LNCAP (cell line): ENCODE data around the gene CIB2.

Experiments
- TF ChIP-seq, protein P1 (sequence below): fragments of 450-650 bp; IDR thresholded peaks from 2 replicates; pipeline ENCODE4 v1.5.1; 2017; ENCODE audit warnings: mild to moderate bottlenecking

The CIB2 gene

DNA sequence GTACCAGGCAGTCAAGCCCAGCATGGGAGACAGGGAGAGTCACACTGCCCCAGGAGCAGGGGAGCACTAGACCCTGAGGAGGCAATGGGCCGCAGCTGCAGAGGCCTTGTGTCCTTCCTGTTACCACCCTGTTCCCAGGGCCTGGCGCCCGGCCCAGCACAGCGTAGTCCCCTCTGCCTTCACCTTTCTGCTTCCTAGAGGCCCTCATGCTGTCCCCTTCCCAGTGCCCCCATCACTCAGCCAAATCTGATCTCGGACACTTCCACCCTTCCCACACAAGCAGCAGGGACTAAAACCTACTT is 46.8 kb downstream of the CIB2 start:
- TF ChIP-seq, protein P1, sequence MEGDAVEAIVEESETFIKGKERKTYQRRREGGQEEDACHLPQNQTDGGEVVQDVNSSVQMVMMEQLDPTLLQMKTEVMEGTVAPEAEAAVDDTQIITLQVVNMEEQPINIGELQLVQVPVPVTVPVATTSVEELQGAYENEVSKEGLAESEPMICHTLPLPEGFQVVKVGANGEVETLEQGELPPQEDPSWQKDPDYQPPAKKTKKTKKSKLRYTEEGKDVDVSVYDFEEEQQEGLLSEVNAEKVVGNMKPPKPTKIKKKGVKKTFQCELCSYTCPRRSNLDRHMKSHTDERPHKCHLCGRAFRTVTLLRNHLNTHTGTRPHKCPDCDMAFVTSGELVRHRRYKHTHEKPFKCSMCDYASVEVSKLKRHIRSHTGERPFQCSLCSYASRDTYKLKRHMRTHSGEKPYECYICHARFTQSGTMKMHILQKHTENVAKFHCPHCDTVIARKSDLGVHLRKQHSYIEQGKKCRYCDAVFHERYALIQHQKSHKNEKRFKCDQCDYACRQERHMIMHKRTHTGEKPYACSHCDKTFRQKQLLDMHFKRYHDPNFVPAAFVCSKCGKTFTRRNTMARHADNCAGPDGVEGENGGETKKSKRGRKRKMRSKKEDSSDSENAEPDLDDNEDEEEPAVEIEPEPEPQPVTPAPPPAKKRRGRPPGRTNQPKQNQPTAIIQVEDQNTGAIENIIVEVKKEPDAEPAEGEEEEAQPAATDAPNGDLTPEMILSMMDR: no peak

DNA sequence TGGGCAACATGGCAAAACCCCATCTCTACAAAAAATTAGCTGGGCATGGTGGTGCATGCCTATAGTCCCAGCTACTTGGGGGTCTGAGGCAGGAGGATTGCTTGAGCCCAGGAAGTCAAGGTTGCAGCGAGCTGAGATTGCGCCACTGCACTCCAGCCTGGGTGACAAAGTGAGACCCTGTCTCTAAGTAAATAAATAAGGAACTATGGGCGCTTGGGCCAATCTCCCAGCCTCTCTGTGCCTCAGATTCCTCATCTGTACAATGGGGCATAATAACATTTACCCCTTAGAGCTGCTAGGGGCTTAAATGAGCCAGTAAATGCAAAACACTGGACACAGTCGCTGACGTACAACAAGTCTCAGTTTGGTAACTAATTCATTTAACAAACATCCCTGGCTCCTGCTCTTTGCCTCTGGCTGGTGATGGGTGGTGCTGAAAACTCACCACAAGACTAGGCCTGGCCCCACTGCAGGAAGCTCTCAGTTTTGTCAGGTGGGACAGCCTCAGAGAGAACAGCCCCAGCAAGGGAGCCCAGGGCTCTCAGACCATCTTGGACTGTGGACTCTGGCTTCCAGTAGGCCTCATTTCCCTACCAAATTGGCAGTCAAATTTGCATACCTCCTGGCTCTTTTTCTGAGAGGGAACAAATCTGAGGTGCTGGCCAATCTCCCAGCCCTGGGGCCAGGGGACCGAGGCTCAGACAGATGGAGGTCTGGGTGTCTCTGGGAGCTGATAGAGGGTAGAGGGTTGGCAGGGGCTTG is 47.4 kb downstream of the CIB2 start:
- TF ChIP-seq, protein P1: no peak

DNA sequence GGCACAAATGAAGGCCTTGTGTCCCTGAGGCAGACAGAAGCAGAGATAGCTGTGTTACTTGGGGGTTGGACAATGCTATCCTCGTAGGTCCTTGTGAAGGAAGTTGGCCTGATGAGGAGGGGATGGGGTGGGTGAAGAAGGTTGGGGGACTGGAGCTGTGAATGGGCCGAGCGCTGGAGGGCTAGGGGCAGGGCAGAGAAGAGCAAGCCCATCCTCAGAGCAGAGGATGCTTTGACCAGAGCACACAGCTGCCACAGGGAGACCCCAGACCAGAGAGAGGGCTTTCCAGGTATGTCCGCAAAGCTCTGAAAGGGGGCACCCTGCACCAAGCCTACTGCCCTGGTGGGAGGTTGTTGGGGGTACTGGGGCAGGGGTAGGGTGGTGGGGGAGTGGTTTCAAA is 48.1 kb downstream of the CIB2 start:
- TF ChIP-seq, protein P1: no peak

DNA sequence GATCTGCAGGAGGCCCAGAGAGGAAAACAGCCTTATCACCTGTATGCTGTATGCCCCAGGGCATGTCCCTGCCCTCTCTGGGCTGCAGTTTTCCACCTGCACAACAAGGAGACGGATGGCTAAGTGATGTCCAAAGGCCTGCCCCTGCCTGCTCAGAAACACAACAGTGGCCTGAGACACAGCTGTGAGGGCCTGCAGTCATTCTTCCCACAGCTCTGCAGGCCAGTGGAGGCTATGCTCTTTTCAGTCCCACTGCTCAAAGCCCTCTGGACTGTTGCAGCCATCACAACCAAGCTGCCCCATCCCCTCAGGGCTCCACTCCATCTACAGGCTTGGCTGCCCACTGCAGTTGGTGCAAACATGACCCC is 48.5 kb downstream of the CIB2 start:
- TF ChIP-seq, protein P1: no peak

DNA sequence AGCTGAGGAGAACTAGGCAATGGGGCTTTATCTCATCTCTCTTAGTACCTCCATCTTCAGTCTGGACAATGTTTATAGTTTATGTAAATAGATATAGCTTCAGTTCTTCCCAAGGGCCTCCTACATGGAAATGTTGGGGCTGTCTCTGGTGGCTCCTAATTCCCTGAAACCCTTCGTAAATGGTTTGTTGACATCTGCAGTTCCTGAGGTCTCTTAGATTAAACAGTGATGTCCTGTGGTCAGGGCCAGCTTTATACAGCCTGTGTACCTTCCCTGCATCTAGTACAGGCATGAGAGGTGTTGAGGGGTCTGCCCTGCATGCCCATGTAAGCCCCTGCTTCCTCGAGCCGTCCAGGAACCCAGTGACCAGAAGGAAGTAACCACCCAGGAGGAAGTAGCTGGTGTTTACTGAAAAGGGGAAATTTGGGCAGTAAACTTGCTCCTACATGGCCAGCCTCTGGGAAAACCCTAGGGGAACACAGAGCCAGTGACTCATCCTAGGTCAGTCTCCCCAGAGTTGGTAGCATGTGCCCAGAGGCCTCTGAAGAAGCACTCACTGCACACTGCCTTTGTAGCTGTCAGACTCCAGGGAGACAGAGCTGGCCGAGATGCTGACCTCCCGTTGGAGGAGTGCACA is 49.0 kb downstream of the CIB2 start:
- TF ChIP-seq, protein P1: no peak

DNA sequence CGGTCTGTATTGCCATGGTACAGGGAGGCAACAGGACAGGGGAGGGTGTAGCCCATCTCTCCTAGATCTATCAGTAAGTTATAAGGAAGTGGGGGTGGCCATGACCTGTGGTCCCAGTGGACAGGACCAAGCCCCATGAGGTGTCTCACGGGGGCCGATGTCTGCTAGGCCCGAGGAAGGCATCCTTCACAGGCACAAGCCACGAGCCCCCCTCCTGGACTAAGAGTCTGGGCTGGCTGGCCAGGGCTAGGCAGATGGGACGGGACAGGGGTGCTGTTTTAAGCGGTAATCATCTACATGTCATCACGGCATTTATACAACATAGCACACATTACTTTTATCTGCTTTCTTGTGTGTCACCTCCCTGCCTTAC is 51.2 kb downstream of the CIB2 start:
- TF ChIP-seq, protein P1: no peak

DNA sequence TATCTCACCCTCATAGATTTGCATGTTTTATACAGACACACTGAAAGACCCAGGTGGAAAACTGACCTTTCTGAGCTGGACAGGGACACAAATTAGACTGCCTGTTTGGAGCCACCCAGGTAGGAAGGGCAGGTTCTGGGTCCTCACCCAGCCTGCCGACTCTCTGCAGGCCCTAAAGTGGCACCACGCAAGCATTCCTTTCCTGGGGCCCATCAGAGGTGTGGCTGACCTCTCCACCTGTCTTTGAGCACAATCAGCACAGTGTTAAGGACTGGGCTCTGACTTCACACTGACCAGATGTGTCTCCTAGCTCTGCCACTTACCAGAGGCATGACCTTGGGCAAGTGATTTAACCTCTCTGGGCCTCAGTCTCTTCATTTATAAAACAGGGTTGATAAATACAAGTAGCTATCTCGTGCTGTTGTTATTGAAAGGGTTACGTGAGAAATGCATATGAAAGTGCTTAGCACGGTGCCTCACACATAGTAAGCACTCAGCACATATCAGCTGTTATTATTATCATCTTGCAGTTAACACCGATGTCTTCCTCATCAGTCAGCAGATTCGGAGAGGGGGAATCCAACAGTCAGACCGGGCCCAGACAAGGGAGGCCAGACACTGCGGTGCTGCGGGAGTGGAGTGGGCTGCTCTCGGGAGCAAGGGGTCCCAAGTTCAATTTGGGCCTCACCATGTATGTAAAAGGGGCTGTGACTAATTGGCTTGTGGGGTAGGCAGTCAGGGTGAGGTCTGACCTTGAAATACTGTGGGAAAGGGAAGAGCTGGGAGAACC is 51.8 kb downstream of the CIB2 start:
- TF ChIP-seq, protein P1: no peak
